Measurements from ENCODE around the gene ADGRA1.
A peak's percentile ranks its signal among the peaks of the same experiment; 100 is the strongest.

Gene ADGRA1

DNA sequence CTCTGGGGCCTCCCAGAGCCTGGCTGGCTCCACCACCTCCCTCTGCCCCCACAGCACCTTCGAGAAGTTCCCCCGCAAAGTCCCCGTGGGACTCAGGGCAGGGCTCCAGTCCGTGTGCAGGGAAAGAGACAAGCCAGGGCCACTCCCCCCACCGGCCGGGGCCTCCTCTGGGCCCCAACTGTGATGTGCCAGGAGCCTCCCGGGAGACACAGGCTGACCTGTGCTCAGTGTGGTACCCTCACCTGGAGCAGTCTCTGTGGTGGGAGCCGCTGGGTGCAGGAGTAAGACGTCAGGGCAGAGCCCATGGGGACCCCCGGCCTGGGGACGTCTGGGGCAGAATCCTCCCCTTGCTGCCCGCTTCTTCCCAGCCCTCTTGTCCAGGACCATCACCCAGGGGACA lies 1.5 kb upstream of the ADGRA1 start:
- Mint-ChIP-seq H3K27me3 (ENCODE audit: low read depth) (peaks cover 69% of the 10 kb centered on the region), H3K4me3 (no peak overlapping the region), H3K27ac (no peak overlapping the region), H3K9me3 (no peaks in the 10 kb centered on the region), H3K36me3 (ENCODE audit: low read depth) (no peaks in the 10 kb centered on the region), H3K4me1 (peaks cover 12% of the 10 kb centered on the region)
- TF ChIP-seq, protein P1, sequence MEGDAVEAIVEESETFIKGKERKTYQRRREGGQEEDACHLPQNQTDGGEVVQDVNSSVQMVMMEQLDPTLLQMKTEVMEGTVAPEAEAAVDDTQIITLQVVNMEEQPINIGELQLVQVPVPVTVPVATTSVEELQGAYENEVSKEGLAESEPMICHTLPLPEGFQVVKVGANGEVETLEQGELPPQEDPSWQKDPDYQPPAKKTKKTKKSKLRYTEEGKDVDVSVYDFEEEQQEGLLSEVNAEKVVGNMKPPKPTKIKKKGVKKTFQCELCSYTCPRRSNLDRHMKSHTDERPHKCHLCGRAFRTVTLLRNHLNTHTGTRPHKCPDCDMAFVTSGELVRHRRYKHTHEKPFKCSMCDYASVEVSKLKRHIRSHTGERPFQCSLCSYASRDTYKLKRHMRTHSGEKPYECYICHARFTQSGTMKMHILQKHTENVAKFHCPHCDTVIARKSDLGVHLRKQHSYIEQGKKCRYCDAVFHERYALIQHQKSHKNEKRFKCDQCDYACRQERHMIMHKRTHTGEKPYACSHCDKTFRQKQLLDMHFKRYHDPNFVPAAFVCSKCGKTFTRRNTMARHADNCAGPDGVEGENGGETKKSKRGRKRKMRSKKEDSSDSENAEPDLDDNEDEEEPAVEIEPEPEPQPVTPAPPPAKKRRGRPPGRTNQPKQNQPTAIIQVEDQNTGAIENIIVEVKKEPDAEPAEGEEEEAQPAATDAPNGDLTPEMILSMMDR (IDR thresholded peaks at IDR 0.05; ENCODE audit: unreplicated experiment in 3 of 3): no peak

DNA sequence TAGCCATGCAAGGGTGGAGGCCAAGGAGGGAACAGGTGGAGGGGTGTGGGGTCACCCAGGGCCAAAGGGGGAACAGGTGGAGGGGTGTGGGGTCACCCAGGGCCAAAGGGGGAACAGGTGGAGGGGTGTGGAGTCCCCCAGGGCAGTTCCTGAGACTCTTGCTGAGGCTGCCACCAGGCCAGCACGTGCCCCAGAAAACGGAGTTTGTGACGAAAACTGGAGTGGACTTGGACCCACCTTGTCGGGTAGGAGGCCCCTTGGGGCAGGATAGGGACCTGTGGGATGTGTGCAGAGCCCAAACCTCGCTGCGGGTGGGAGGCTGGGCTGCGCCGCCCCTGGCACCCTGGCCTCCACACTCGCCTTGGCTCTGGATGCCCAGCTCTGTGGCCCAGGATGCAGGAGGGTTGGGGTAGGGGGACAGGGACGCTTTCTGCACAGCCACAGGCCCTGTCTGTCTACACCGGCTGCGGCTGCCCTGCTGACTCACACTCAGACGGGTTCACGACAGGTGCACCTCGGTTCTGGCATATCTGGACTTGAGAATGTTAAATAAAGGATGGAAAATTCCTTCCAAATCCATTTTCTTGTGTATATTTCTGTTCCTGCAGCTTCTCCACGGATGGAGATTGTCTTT lies 562 bp upstream of the ADGRA1 start:
- no peaks in the 10 kb centered on the region for H3K36me3 Mint-ChIP-seq (ENCODE audit: low read depth)
- peak overlapping the region; percentile 80 to 87 (median 86) for H3K4me3 Mint-ChIP-seq
- peaks cover 12% of the 10 kb centered on the region for H3K4me1 Mint-ChIP-seq
- TF ChIP-seq, protein P1 (IDR thresholded peaks at IDR 0.05; ENCODE audit: unreplicated experiment in 3 of 3): no peak
- H3K27me3 Mint-ChIP-seq (ENCODE audit: low read depth): peaks cover 78% of the 10 kb centered on the region
- H3K27ac Mint-ChIP-seq: peak overlapping the region in 1 of 3 experiments; percentile 64
- no peaks in the 10 kb centered on the region for H3K9me3 Mint-ChIP-seq

DNA sequence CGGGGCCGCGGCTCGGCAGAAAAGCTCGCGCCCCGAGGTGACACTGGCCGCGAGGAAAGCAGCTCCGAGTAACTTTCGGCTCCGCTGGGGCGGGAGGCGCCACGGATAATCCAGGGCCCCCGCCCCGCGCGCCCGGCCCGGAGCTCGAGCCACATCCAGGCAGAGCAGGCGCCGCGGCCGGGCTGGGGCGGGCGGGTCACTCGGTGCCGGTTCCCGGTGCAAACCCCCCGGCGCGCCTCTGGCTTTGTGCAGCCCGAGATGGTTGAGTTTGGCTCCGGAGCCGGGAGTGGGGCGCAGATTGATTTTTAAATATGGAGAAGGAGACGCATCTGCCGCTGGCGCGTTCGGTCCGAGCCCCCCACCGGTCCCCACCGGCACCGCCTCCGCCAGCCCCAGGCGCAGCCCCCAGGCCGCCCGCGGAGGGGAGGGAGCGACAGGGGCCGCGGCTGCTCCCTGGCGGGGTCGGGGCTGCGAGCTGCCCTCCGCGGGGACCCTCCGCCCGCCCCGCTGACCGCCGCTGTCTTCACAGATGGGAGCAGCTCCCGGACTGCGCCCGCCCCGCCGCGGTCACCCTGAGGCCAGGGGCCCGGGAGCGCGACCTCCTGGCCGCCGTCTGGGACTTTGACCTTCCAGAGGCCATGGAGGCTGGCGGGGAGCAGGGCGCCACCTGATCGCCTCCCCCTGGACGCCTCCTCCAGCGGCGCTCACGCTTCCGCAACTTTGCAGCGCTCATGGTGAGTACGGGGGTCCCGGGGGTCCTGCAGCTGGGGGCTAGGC lies 643 bp downstream of the ADGRA1 start:
- no peaks in the 10 kb centered on the region for H3K36me3 Mint-ChIP-seq (ENCODE audit: low read depth)

DNA sequence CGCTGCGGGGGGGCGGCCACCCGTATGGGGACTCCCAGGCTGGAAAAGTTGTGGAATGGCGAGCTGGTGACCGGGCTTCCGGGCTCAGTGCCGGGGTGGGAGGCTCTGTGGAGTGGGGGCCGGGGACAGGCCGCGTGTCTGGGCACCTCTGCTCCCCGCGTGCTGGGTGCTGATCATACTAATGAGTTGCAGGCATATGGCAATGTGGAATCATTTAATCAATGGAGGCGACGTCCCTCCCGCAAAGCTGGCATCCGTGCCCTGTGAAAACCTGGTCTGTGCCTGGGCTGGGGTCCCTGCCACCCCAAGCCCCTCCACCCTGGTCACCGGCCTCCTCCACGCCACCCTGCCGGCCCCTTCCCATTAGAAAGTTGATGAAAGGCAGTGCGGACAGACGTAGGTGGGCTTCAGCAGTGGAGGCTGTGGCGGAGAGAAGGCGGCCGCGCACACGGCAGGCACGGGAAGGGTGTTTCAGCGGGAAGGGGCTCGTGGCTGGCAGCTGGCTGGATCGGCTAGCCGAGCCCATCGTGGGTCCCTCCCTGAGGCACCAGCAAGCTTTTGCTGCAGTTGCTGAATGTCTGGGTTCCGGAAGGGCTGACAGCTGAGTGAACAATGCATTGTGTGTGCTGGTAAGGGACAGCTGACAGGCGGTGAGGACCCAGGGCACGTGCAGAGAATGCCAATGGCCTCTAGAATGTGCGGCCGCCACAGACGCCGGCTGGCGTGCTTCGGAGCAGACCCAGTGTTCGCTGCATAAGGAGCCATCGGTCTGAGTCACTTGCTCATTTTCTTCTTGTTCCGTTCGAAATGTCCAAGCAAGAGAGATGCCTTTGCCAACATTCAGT lies 1.5 kb downstream of the ADGRA1 start:
- TF ChIP-seq, protein P1 (IDR thresholded peaks at IDR 0.05; ENCODE audit: unreplicated experiment in 3 of 3): no peak
- Mint-ChIP-seq H3K36me3 (ENCODE audit: low read depth) (no peaks in the 10 kb centered on the region), H3K4me3 (peak overlapping the region; percentile 42 to 77 (median 62)), H3K27me3 (ENCODE audit: low read depth) (peaks cover 82% of the 10 kb centered on the region), H3K9me3 (no peaks in the 10 kb centered on the region), H3K27ac (peak overlapping the region; percentile 41 to 82 (median 59)), H3K4me1 (peaks cover 12% of the 10 kb centered on the region)

More for the DNA sequence above, 643 bp downstream of the ADGRA1 start:
- Mint-ChIP-seq H3K27ac (no peak overlapping the region), H3K9me3 (no peaks in the 10 kb centered on the region), H3K27me3 (ENCODE audit: low read depth) (peaks cover 82% of the 10 kb centered on the region), H3K4me3 (peak overlapping the region in 1 of 3 experiments; percentile 40), H3K4me1 (peaks cover 12% of the 10 kb centered on the region)
- TF ChIP-seq, protein P1 (IDR thresholded peaks at IDR 0.05; ENCODE audit: unreplicated experiment in 3 of 3): no peak

DNA sequence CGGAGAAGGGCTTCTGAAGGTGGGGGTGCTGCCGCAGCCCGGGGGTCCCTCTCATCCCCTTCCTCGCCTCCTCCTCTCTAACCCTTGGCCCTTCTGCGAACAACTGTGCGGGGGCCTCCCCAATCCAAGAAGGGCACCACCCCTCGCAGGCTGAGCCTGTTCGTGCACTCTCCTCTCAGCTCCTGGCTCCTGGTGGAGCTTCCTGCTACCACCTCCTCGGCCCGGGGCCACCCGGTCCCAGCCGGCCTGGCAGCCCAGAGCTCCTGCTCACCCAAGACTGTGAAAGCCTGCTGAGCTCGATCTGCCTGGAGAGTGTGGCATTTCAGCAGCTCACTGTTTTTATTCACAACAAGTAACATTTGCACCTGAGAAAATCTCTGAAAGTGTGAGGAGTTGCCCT lies 2.4 kb downstream of the ADGRA1 start:
- peaks cover 12% of the 10 kb centered on the region for H3K4me1 Mint-ChIP-seq
- H3K36me3 Mint-ChIP-seq (ENCODE audit: low read depth): no peaks in the 10 kb centered on the region
- H3K4me3 Mint-ChIP-seq: peak overlapping the region in 2 of 3 experiments; percentile 31 to 77
- peaks cover 79% of the 10 kb centered on the region for H3K27me3 Mint-ChIP-seq (ENCODE audit: low read depth)
- H3K9me3 Mint-ChIP-seq: no peaks in the 10 kb centered on the region
- TF ChIP-seq, protein P1 (IDR thresholded peaks at IDR 0.05; ENCODE audit: unreplicated experiment in 3 of 3): no peak
- H3K27ac Mint-ChIP-seq: peak overlapping the region in 1 of 3 experiments; percentile 23
